Measurements from ENCODE around the gene SPATA13. TPM values are rescaled to one million over a fixed set of nuclear protein-coding genes. Genes with fewer than 3 reads are reported as not detected.

The SPATA13 gene
- total and polyA plus RNA-seq, 4 experiments from 2014 or later = 43.2 to 110 (median 93.4) TPM

DNA sequence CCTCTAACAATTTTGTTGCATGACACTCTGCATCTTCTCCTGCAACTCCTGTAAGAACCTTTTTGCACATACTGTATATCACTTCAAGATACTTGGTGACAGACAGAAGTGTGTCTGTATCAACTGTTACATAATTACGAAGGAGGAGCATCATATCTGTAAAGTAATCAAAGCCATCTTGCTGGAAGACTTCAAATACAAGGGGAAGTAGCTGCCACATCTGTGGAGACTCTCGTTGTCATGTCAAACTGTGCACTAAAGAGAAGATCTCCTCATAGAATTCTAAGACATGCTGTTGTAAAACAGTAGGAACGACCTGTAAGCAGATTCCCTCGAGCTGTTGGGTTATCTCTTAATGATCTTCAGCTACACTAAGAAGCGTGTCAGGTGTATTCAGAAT is 38.0 kb upstream of the SPATA13 start:
- peaks cover 6 to 9% (median 8%) of the 10 kb centered on the region in 4 donors for H3K4me1 Mint-ChIP-seq
- Histone ChIP-seq H3K36me3 (ENCODE audit: insufficient read depth, low read length) (no peaks in the 10 kb centered on the region), H3K4me3 (ENCODE audit: low read length in 2 of 2) (no peak overlapping the region), H3K9me3 (ENCODE audit: control insufficient read depth in 1 of 2, low read length in 2 of 2) (no peaks in the 10 kb centered on the region), H3K27me3 (ENCODE audit: insufficient read depth, low read length) (no peaks in the 10 kb centered on the region), H3K27ac (ENCODE audit: low read depth, low read length) (no peak overlapping the region), H3K4me1 (ENCODE audit: insufficient read depth, low read length) (no peaks in the 10 kb centered on the region)
- no peak overlapping the region for H3K4me3 Mint-ChIP-seq
- POLR2A ChIA-PET (ENCODE audit: partially characterized antibody) = no interaction called here
- H3K27me3 Mint-ChIP-seq = peaks cover 16 to 25% of the 10 kb centered on the region in 2 donors
- H3K9me3 Mint-ChIP-seq = no peaks in the 10 kb centered on the region
- H3K36me3 Mint-ChIP-seq = no peaks in the 10 kb centered on the region
- DNase-seq = no peak
- H3K27ac Mint-ChIP-seq = no peak overlapping the region
- CTCF ChIA-PET (ENCODE audit: partially characterized antibody) = no interaction called here
- intact Hi-C loops (cut with micrococcal nuclease) = no loop called here

DNA sequence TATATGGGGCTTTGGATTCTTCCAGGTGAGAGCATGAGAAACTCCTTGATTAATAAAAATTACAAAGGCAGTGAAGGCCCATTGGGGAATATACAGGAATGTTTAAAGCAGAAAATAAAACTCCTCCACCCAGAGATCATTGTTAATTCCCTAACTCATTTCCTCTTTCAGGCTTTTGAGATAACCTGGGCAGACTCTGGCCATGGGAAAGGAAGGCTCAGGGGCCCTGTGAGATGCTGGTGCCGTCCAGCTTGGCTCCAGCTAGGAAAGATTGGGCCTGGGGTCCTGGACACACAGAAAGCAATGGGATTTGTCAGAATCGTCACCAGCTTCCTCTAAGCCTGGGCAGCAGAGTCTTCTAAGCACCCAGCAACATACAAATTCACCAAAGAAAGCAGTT is 36.8 kb upstream of the SPATA13 start:
- H3K27ac Mint-ChIP-seq = no peak overlapping the region
- no peaks in the 10 kb centered on the region for H3K27me3 ChIP-seq (ENCODE audit: insufficient read depth, low read length)
- H3K4me1 ChIP-seq (ENCODE audit: insufficient read depth, low read length) = no peaks in the 10 kb centered on the region
- H3K36me3 ChIP-seq (ENCODE audit: insufficient read depth, low read length) = no peaks in the 10 kb centered on the region
- POLR2A ChIA-PET (ENCODE audit: partially characterized antibody) = no interaction called here
- H3K9me3 Mint-ChIP-seq = no peaks in the 10 kb centered on the region
- intact Hi-C loops (cut with micrococcal nuclease) = no loop called here
- no peak overlapping the region for H3K27ac ChIP-seq (ENCODE audit: low read depth, low read length)
- H3K36me3 Mint-ChIP-seq = no peaks in the 10 kb centered on the region
- peaks cover 16 to 22% of the 10 kb centered on the region in 2 donors for H3K27me3 Mint-ChIP-seq
- DNase-seq = no peak
- no peak overlapping the region for H3K4me3 ChIP-seq (ENCODE audit: low read length in 2 of 2)
- H3K4me1 Mint-ChIP-seq = peaks cover 6 to 9% (median 8%) of the 10 kb centered on the region in 4 donors
- CTCF ChIA-PET (ENCODE audit: partially characterized antibody) = no interaction called here
- H3K9me3 ChIP-seq (ENCODE audit: control insufficient read depth in 1 of 2, low read length in 2 of 2) = no peaks in the 10 kb centered on the region
- H3K4me3 Mint-ChIP-seq = no peak overlapping the region

DNA sequence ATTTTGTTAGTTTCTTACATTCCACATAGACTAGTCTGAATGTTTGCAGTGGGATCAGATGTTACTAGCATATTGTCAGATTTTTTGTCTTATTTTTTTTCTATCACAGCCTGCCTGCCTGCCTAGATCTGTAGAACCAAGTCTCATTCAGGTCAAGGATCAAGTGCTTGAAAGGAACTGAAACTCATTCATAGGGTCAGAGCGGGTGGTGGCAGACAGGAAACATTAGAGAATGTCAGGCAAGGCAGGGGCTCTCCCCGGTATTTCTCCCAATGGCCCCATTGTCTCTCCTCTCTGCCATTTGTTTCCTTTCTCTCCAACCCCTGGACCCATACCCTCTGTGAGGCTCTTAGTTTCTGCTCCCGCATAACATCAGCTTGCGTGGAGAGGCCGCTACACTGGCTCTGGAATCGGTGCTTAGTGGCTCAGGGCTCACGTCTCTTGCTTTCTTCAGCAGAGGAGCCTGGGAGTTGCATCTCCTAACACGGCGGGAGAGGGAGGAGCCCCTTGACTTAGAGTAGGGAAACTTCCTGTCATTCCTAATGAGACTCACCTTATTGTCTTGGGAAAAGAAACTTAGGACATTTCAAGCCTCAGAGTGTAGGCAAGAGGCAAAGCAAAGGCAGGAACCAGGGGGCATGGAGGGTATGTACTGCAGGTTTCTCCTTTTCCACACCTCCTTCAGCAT is 35.6 kb upstream of the SPATA13 start:
- no peaks in the 10 kb centered on the region for H3K36me3 ChIP-seq (ENCODE audit: insufficient read depth, low read length)
- Mint-ChIP-seq H3K9me3 (no peaks in the 10 kb centered on the region), H3K4me3 (no peak overlapping the region), H3K27ac (no peak overlapping the region), H3K27me3 (peaks cover 19 to 22% of the 10 kb centered on the region in 2 donors), H3K4me1 (peaks cover 6 to 9% (median 8%) of the 10 kb centered on the region in 4 donors), H3K36me3 (no peaks in the 10 kb centered on the region)
- CTCF ChIA-PET (ENCODE audit: partially characterized antibody) = no interaction called here
- no peaks in the 10 kb centered on the region for H3K4me1 ChIP-seq (ENCODE audit: insufficient read depth, low read length)
- intact Hi-C loops (cut with micrococcal nuclease) = no loop called here
- no peaks in the 10 kb centered on the region for H3K9me3 ChIP-seq (ENCODE audit: control insufficient read depth in 1 of 2, low read length in 2 of 2)
- POLR2A ChIA-PET (ENCODE audit: partially characterized antibody) = no interaction called here
- H3K4me3 ChIP-seq (ENCODE audit: low read length in 2 of 2) = no peak overlapping the region
- no peaks in the 10 kb centered on the region for H3K27me3 ChIP-seq (ENCODE audit: insufficient read depth, low read length)
- no peak overlapping the region for H3K27ac ChIP-seq (ENCODE audit: low read depth, low read length)
- no peak for DNase-seq

DNA sequence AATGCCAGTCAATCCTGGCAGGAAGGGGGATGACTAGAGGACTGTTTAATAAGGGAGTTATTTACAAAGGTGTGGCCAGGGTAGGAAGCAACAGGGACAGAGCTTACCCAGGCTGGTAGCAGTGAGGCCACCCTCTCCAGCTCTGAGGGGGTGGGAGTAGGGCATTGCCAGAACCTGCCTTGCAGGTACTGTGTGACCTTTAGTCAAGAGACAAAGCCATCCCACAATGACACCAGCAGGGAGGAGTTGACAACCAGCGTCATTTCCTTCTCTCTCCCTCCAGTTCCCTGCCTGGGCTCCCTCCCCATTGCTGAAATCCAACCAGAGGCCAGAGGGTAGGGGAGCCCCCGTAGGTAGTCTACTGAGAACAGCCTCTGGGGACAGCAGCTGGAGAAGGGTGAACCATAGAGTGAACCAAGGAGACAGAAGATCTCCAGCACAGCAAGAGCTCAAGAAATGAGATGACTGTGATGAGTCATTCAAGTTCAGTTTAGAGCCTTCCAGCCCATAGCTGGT is 33.3 kb upstream of the SPATA13 start:
- H3K27me3 ChIP-seq (ENCODE audit: insufficient read depth, low read length) = no peaks in the 10 kb centered on the region
- intact Hi-C loops (cut with micrococcal nuclease) = no loop called here
- peaks cover 19 to 28% of the 10 kb centered on the region in 2 donors for H3K27me3 Mint-ChIP-seq
- H3K9me3 ChIP-seq (ENCODE audit: control insufficient read depth in 1 of 2, low read length in 2 of 2) = peaks cover 0 to 6% of the 10 kb centered on the region in 2 donors
- no peak for DNase-seq
- no peaks in the 10 kb centered on the region for H3K4me1 ChIP-seq (ENCODE audit: insufficient read depth, low read length)
- no peak overlapping the region for H3K4me3 Mint-ChIP-seq
- H3K9me3 Mint-ChIP-seq = peaks cover 3 to 16% (median 8%) of the 10 kb centered on the region in 8 donors
- H3K36me3 ChIP-seq (ENCODE audit: insufficient read depth, low read length) = no peaks in the 10 kb centered on the region
- H3K27ac ChIP-seq (ENCODE audit: low read depth, low read length) = no peak overlapping the region
- ChIA-PET POLR2A (ENCODE audit: partially characterized antibody) (no interaction called here), CTCF (ENCODE audit: partially characterized antibody) (no interaction called here)
- no peak overlapping the region for H3K27ac Mint-ChIP-seq
- peaks cover 4 to 7% (median 5%) of the 10 kb centered on the region in 4 donors for H3K4me1 Mint-ChIP-seq
- no peak overlapping the region for H3K4me3 ChIP-seq (ENCODE audit: low read length in 2 of 2)
- peaks cover 0 to 2% of the 10 kb centered on the region in 2 donors for H3K36me3 Mint-ChIP-seq

DNA sequence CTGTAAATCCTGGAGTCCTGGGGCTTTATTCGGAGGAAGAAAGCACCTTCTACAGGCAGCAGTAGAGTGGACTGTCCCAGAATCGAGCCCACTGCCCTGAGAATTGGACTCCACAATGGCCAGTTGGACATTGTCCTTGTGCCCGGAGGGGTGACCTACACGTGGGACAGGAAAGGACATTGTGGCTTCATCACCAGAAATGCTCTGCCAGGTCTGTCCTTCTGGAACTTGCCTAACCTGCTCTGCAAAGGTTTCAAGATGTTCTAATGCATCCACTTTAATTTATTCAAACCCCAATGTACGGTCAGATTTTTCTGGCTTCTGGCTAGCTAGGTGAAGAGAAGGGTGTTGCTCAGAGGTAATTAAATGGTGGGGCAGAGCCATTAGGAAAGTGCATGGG is 32.4 kb upstream of the SPATA13 start:
- DNase-seq = no peak
- Histone ChIP-seq H3K4me3 (ENCODE audit: low read length in 2 of 2) (no peak overlapping the region), H3K9me3 (ENCODE audit: control insufficient read depth in 1 of 2, low read length in 2 of 2) (peaks cover 0 to 6% of the 10 kb centered on the region in 2 donors), H3K4me1 (ENCODE audit: insufficient read depth, low read length) (no peaks in the 10 kb centered on the region), H3K36me3 (ENCODE audit: insufficient read depth, low read length) (no peaks in the 10 kb centered on the region), H3K27ac (ENCODE audit: low read depth, low read length) (no peak overlapping the region), H3K27me3 (ENCODE audit: insufficient read depth, low read length) (no peaks in the 10 kb centered on the region)
- Mint-ChIP-seq H3K4me3 (no peak overlapping the region), H3K27me3 (peaks cover 14 to 25% of the 10 kb centered on the region in 2 donors), H3K4me1 (no peaks in the 10 kb centered on the region), H3K36me3 (peaks cover 0 to 2% of the 10 kb centered on the region in 2 donors), H3K9me3 (peaks cover 3 to 19% (median 8%) of the 10 kb centered on the region in 8 donors), H3K27ac (no peak overlapping the region)
- POLR2A ChIA-PET (ENCODE audit: partially characterized antibody) = no interaction called here
- intact Hi-C loops (cut with micrococcal nuclease) = no loop called here
- CTCF ChIA-PET (ENCODE audit: partially characterized antibody) = no interaction called here

DNA sequence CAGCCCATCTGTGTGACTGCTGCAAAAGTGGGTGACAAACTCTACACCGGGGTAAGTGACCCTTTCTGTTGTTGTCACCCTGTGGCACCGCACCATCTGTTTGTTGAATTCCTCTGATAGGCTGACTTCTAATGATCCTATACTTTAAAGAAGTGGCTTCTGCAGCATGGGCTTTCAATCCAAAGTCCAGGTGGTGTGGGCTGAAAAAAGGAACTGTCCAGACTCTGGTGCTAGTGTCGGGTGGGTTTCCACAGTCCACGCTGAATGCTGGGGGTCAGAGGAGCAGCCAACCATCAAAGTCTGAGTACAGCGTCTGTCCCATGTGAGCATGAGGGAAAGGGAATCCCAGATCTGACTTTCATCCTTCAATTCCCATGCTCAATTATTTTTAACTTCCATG is 31.6 kb upstream of the SPATA13 start:
- H3K9me3 Mint-ChIP-seq = peaks cover 3 to 19% (median 8%) of the 10 kb centered on the region in 8 donors
- H3K27me3 Mint-ChIP-seq = peaks cover 18 to 22% of the 10 kb centered on the region in 2 donors
- no peak overlapping the region for H3K27ac Mint-ChIP-seq
- H3K36me3 ChIP-seq (ENCODE audit: insufficient read depth, low read length) = no peaks in the 10 kb centered on the region
- CTCF ChIA-PET (ENCODE audit: partially characterized antibody) = no interaction called here
- peaks cover 0 to 2% of the 10 kb centered on the region in 2 donors for H3K36me3 Mint-ChIP-seq
- peaks cover 0 to 6% of the 10 kb centered on the region in 2 donors for H3K9me3 ChIP-seq (ENCODE audit: control insufficient read depth in 1 of 2, low read length in 2 of 2)
- intact Hi-C loops (cut with micrococcal nuclease) = no loop called here
- no peak overlapping the region for H3K4me3 ChIP-seq (ENCODE audit: low read length in 2 of 2)
- H3K27ac ChIP-seq (ENCODE audit: low read depth, low read length) = no peak overlapping the region
- H3K27me3 ChIP-seq (ENCODE audit: insufficient read depth, low read length) = no peaks in the 10 kb centered on the region
- DNase-seq = no peak
- H3K4me1 Mint-ChIP-seq = no peaks in the 10 kb centered on the region
- no peaks in the 10 kb centered on the region for H3K4me1 ChIP-seq (ENCODE audit: insufficient read depth, low read length)
- no peak overlapping the region for H3K4me3 Mint-ChIP-seq
- POLR2A ChIA-PET (ENCODE audit: partially characterized antibody) = no interaction called here

DNA sequence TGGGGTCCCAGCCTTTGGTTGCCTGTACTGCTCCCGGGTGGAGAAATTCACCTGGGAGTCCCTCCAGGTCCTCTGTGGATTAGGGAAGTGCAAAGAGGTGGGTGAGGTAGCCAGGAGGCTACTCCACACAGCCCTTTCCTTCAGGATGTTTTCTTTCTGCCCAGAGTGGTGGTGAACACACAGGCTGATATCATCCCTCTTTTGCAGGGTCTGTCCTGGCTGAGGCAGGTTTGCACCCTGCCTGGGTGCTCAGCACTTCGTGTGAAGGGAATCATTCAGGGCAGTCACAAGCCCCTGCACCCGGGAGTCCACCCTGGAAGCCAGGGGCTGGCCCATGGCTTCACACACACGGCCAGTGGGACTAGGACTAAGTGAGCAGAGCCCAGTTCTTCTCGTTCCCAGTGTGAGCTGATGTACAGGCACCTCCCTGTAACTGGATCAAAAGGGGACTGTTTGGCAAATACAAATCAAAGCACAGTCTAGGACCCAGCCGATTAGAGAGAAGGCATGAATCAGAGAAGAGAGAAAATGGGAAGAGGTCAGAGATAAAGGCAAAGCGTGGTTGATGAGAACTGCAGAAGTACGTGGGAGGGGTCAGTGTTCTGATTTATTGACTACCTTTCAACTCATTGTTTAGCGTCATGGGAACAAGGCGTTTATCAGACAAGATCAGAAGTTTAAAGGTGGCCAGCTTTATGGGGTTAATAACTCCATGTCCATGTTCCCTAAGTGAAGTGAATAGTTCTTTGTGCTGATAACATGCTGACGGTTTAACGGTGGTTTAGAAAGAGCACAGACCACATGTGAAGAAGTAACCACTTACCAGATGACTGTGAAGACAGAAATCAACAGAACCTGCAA is 30.4 kb upstream of the SPATA13 start:
- Mint-ChIP-seq H3K27me3 (peaks cover 18 to 19% of the 10 kb centered on the region in 2 donors), H3K36me3 (peaks cover 0 to 2% of the 10 kb centered on the region in 2 donors), H3K4me1 (no peaks in the 10 kb centered on the region), H3K4me3 (peak overlapping the region in 1 of 8 donors; percentile 53), H3K9me3 (peaks cover 3 to 19% (median 8%) of the 10 kb centered on the region in 8 donors), H3K27ac (no peak overlapping the region)
- peaks cover 0 to 6% of the 10 kb centered on the region in 2 donors for H3K9me3 ChIP-seq (ENCODE audit: control insufficient read depth in 1 of 2, low read length in 2 of 2)
- POLR2A ChIA-PET (ENCODE audit: partially characterized antibody) = no interaction called here
- no peak overlapping the region for H3K4me3 ChIP-seq (ENCODE audit: low read length in 2 of 2)
- CTCF ChIA-PET (ENCODE audit: partially characterized antibody) = interaction anchor here (1.4 kb wide), 1 partner anchor 9 kb away, joined by 3 read pairs; no protein-coding TSS in a partner anchor
- H3K4me1 ChIP-seq (ENCODE audit: insufficient read depth, low read length) = no peaks in the 10 kb centered on the region
- H3K36me3 ChIP-seq (ENCODE audit: insufficient read depth, low read length) = no peaks in the 10 kb centered on the region
- H3K27me3 ChIP-seq (ENCODE audit: insufficient read depth, low read length) = no peaks in the 10 kb centered on the region
- no peak for DNase-seq
- no peak overlapping the region for H3K27ac ChIP-seq (ENCODE audit: low read depth, low read length)
- intact Hi-C loops (cut with micrococcal nuclease) = no loop called here

Measured in CD4-positive, alpha-beta memory T cell (primary cell).